OCI-LY7 (cell line): Measurements from ENCODE around the gene ATP6V1C2. TPM values are rescaled to one million over a fixed set of nuclear protein-coding genes. Genes with fewer than 3 reads are reported as not detected.

Experiments
- BruUV-seq: library from RNA; stranded (reverse); fragments of 400-500 nt; replicated peaks from 2 replicates; lab custom pipeline; 2021; lab: Mats Ljungman, UMichigan
- CTCF ChIA-PET: fragments of 300-600 bp; sonication (Branson Sonifier 250); formaldehyde crosslinking; loops from one replicate; lab custom pipeline; 2022; ENCODE audit warnings: antibody characterized with exemption; ENCODE audit not compliant: unreplicated experiment; lab: Charles Lee
- POLR2A ChIA-PET: fragments of 300-600 bp; sonication (Branson Sonifier 250); formaldehyde crosslinking; loops from one replicate; lab custom pipeline; 2022; ENCODE audit warnings: antibody characterized with exemption; lab: Charles Lee
- DNase-seq: peaks from one replicate; pipeline ENCODE4 v3.0.0-alpha.2; 2015; ENCODE audit warnings: low spot score
- H2AFZ ChIP-seq: fragments of 200-600 bp; sonication (generic), shearing (Covaris generic); 2 replicates; pipeline ENCODE4 v1.6.1; 2014; ENCODE audit warnings: mild to moderate bottlenecking, antibody characterized with exemption, low read length, moderate library complexity
- H3K27ac ChIP-seq: fragments of 200-600 bp; sonication (generic); 2 replicates; pipeline ENCODE4 v1.5.1; 2014; ENCODE audit warnings: mixed run types, low read depth, mild to moderate bottlenecking, moderate library complexity, low read length, inconsistent platforms; ENCODE audit not compliant: poor library complexity, severe bottlenecking
- H3K36me3 ChIP-seq: fragments of 200-600 bp; sonication (generic); 2 replicates; pipeline ENCODE4 v1.6.1; 2014; ENCODE audit warnings: mild to moderate bottlenecking, antibody characterized with exemption, low read length, moderate library complexity, mixed read lengths; ENCODE audit not compliant: insufficient read depth
- H3K4me1 ChIP-seq: fragments of 200-600 bp; sonication (generic); 2 replicates; pipeline ENCODE4 v1.5.1; 2014; ENCODE audit warnings: mild to moderate bottlenecking, low read length; ENCODE audit not compliant: insufficient read depth, poor library complexity, severe bottlenecking
- H3K4me2 ChIP-seq: fragments of 200-600 bp; sonication (generic); 2 replicates; pipeline ENCODE4 v1.6.1; 2014; ENCODE audit warnings: mild to moderate bottlenecking, low read length
- H3K4me3 ChIP-seq: fragments of 200-600 bp; sonication (generic); 2 replicates; pipeline ENCODE4 v1.5.1; 2014; ENCODE audit warnings: mild to moderate bottlenecking, low read depth, low read length; ENCODE audit not compliant: poor library complexity, severe bottlenecking
- H3K79me2 ChIP-seq: fragments of 200-600 bp; sonication (generic); 2 replicates; pipeline ENCODE4 v1.6.1; 2016; ENCODE audit warnings: low read depth, mild to moderate bottlenecking, low read length, moderate library complexity, mixed read lengths; ENCODE audit not compliant: insufficient read depth
- H3K9me2 ChIP-seq: fragments of 200-600 bp; sonication (generic); 2 replicates; pipeline ENCODE4 v1.6.1; 2016; ENCODE audit warnings: mild to moderate bottlenecking, low read length, mixed read lengths; ENCODE audit not compliant: insufficient read depth
- H3K9me3 ChIP-seq: fragments of 200-600 bp; sonication (generic); 2 replicates; pipeline ENCODE4 v1.6.1; 2014; ENCODE audit warnings: mild to moderate bottlenecking, mixed run types, low read length, mixed read lengths
- H4K20me1 ChIP-seq: fragments of 200-600 bp; sonication (generic); 2 replicates; pipeline ENCODE4 v1.6.1; 2014; ENCODE audit warnings: mild to moderate bottlenecking, antibody characterized with exemption, low read length, moderate library complexity, mixed read lengths; ENCODE audit not compliant: insufficient read depth
- EZH2phosphoT487 ChIP-seq: fragments of 200-600 bp; sonication (generic); IDR thresholded peaks from 2 replicates; pipeline ENCODE4 v1.6.1; 2018; ENCODE audit warnings: low read depth, borderline replicate concordance, mild to moderate bottlenecking, mixed run types, antibody characterized with exemption, low read length, moderate library complexity, mixed read lengths
- intact Hi-C: fragments of 100-400 bp; cut with micrococcal nuclease; formaldehyde crosslinking; loops from one replicate; pipeline ENCODE4 v1.10.0; 2022; ENCODE audit not compliant: unreplicated experiment
- total RNA-seq, 2 experiments: library from RNA; depleted of rRNA in 1 of 2; stranded (reverse); fragments of >200 nt in 1 of 2; shearing (Covaris generic) in 1 of 2; gene quantifications; 2 replicates each; pipeline ENCODE4 v1.2.3, GENCODE V29; 2014 to 2022
- TF ChIP-seq, protein P1 (sequence below): fragments of 200-600 bp; sonication (generic); conservative IDR thresholded peaks from 2 replicates; pipeline ENCODE4 v1.5.1; 2014; ENCODE audit warnings: mild to moderate bottlenecking, antibody characterized with exemption, low read length, moderate library complexity, mixed read lengths

ATP6V1C2 gene
- total RNA-seq, 2 experiments from 2014 or later = 0.13 TPM; not detected in 1

DNA sequence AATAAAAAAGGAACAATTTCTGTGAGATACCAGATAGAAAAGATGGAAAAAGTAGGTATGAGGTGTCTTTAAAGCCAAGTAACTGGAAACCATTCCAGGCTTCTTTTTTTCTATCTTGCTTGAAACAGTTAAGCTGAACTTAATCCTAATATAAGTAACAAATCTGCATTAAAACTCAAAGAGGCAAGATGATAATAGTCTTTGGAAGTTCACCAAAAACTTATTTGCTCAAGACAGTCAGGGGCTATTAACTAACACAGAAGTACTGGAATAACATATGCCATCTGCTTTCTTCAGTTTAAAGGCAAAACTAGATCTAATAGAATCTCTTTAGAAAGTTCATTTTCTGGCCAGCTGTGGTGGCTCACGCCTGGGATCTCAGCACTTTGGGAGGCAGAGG, 72.4 kb downstream of the ATP6V1C2 start:
- Histone ChIP-seq H3K9me3 (no peaks in the 10 kb centered on the region), H3K9me2 (no peaks in the 10 kb centered on the region), H3K27ac (no peak overlapping the region), H3K4me2 (no peak overlapping the region), H4K20me1 (0 out of 2 replicates have a peak, but pooled peaks cover 5% of the 10 kb centered on the region), H2AFZ (no peak overlapping the region), H3K4me3 (no peak overlapping the region), H3K4me1 (no peaks in the 10 kb centered on the region), H3K36me3 (peaks cover 92% of the 10 kb centered on the region), H3K79me2 (peaks cover 7% of the 10 kb centered on the region; the same call in 1 of the 2 replicates)
- TF ChIP-seq, protein P1, sequence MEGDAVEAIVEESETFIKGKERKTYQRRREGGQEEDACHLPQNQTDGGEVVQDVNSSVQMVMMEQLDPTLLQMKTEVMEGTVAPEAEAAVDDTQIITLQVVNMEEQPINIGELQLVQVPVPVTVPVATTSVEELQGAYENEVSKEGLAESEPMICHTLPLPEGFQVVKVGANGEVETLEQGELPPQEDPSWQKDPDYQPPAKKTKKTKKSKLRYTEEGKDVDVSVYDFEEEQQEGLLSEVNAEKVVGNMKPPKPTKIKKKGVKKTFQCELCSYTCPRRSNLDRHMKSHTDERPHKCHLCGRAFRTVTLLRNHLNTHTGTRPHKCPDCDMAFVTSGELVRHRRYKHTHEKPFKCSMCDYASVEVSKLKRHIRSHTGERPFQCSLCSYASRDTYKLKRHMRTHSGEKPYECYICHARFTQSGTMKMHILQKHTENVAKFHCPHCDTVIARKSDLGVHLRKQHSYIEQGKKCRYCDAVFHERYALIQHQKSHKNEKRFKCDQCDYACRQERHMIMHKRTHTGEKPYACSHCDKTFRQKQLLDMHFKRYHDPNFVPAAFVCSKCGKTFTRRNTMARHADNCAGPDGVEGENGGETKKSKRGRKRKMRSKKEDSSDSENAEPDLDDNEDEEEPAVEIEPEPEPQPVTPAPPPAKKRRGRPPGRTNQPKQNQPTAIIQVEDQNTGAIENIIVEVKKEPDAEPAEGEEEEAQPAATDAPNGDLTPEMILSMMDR = no peak
- TF ChIP-seq EZH2phosphoT487 = no peak
- ChIA-PET CTCF (no interaction called here), POLR2A (interaction anchor here (0.8 kb wide), 1 partner anchor 8 kb away, joined by 3 read pairs; no protein-coding TSS in a partner anchor)
- no peak for DNase-seq
- intact Hi-C loops = no loop called here
- BruUV-seq = no TSS peak

DNA sequence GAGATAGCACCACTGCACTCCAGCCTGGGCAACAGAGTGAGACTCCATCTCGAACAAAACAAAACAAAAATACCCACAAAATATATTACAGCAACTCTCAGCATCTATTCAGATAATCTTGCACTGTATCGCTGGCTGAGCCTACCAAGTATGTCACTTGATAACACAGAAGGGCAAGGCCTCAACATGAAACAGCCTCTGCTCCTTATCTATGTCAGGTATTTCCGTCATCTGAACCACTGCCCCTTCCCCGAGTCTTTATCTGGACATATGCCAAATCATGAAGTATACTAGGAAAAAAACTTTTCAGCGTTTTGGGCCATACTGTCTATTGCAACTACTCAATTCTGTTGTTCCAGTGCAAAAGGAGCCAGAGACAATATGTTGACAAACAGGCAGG, 73.4 kb downstream of the ATP6V1C2 start:
- H3K9me2 ChIP-seq = no peaks in the 10 kb centered on the region
- TF ChIP-seq, protein P1 = no peak
- TF ChIP-seq EZH2phosphoT487 = no peak
- intact Hi-C loops = no loop called here
- H4K20me1 ChIP-seq = 0 out of 2 replicates have a peak, but pooled peaks cover 5% of the 10 kb centered on the region
- TSS peak; percentile 8 for BruUV-seq
- no peak for DNase-seq
- H2AFZ ChIP-seq = no peak overlapping the region
- H3K79me2 ChIP-seq = peaks cover 18% of the 10 kb centered on the region
- ChIA-PET CTCF (no interaction called here), POLR2A (no interaction called here)
- H3K36me3 ChIP-seq = peaks cover 92% of the 10 kb centered on the region
- H3K27ac ChIP-seq = no peak overlapping the region
- no peak overlapping the region for H3K4me3 ChIP-seq
- H3K4me2 ChIP-seq = no peak overlapping the region
- H3K9me3 ChIP-seq = no peaks in the 10 kb centered on the region
- no peaks in the 10 kb centered on the region for H3K4me1 ChIP-seq

DNA sequence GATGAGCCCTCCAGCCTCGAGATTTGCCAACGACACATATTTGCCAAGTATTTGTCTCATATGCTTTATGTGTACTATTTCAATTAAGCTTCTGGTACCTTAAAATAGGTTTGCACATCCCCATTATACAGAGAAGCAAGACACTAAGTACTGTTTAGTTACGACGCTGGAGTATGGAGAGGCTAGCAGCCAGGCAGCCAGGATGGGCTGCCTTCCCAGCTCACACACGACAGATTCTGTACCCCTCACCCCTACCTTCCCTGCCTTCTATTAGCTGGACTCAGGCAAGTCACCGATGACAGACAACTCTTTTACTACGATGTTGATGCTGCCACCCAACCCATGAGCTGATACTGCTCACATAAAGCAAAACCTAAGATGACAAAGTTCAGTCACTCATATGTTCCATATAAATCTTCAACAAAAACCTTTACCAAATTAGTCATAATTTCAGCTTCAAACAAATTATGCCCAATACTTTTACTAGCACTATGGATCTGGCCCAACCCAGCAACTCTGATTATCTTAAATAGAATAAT, 74.1 kb downstream of the ATP6V1C2 start:
- no peak overlapping the region for H3K4me2 ChIP-seq
- H3K9me2 ChIP-seq = no peaks in the 10 kb centered on the region
- no peaks in the 10 kb centered on the region for H3K4me1 ChIP-seq
- BruUV-seq = no TSS peak
- H3K9me3 ChIP-seq = no peaks in the 10 kb centered on the region
- CTCF ChIA-PET = no interaction called here
- H4K20me1 ChIP-seq = 0 out of 2 replicates have a peak, but pooled peaks cover 5% of the 10 kb centered on the region
- DNase-seq = no peak
- H3K79me2 ChIP-seq = peaks cover 25% of the 10 kb centered on the region
- intact Hi-C loops = no loop called here
- no peak overlapping the region for H3K27ac ChIP-seq
- POLR2A ChIA-PET = no interaction called here
- TF ChIP-seq EZH2phosphoT487 = no peak
- TF ChIP-seq, protein P1 = no peak
- no peak overlapping the region for H2AFZ ChIP-seq
- H3K36me3 ChIP-seq = peaks cover 92% of the 10 kb centered on the region
- H3K4me3 ChIP-seq = no peak overlapping the region
